K562 (cell line): ENCODE measurements around the gene VCAN. TPM values are rescaled to one million over a fixed set of nuclear protein-coding genes. Genes with fewer than 3 reads are reported as not detected.

Experiments used
- ATAC-seq: fragments of 200-7000 bp; cut with Tn5 transposase; 3 replicates; pipeline ENCODE4 v1.9.1; 2020; ENCODE audit warnings: moderate library complexity
- BruUV-seq: library from RNA; stranded (reverse); fragments of 400-500 nt; replicated peaks from 2 replicates; lab custom pipeline; 2021; lab: Mats Ljungman, UMichigan
- CTCF ChIA-PET: fragments of 300-600 bp; formaldehyde crosslinking; extraction: SDS; loops from one replicate; lab custom pipeline; 2021; ENCODE audit warnings: low intra/inter-chr PET ratio; lab: Yijun Ruan, JAX
- POLR2A ChIA-PET: fragments of 300-600, 350-650 bp; sonication (Branson Sonifier 250); formaldehyde crosslinking; extraction: SDS; loops from one replicate; lab custom pipeline; 2021; ENCODE audit warnings: antibody characterized with exemption, inconsistent platforms; lab: Yijun Ruan, JAX
- DNase-seq, 4 experiments: peaks; one replicate each; pipeline versions ENCODE4 v3.0.0 to v3.0.0-alpha.2; 2011 to 2018; ENCODE audit warnings: low spot score in 3 of 4, mixed read lengths in 3 of 4; ENCODE audit errors: extremely low read depth in 1 of 4
- FAIRE-seq: peaks from 2 replicates; lab custom pipeline; 2011; peaks lifted over from hg19 to GRCh38; lab: Jason Lieb, UNC
- H2AFZ ChIP-seq: 2 replicates; pipeline ENCODE4 v1.6.0; 2011; ENCODE audit warnings: low read depth, low read length, control low read depth, inconsistent platforms
- H3K27ac ChIP-seq: fragments of 200-600 bp; 3 replicates; pipeline ENCODE4 v1.8.0; 2011; ENCODE audit warnings: low read depth, mild to moderate bottlenecking, control low read depth, inconsistent platforms, low read length, moderate library complexity, mixed read lengths; ENCODE audit errors: extremely low read depth
- H3K27me3 ChIP-seq, 2 experiments: fragments of 300-600 bp in 1 of 2; 2 replicates in 1 of 2; 3 replicates in 1 of 2; pipeline versions ENCODE4 v1.6.0 to v1.8.0; 2011; ENCODE audit warnings: inconsistent platforms in 2 of 2, low read length in 2 of 2, mild to moderate bottlenecking in 1 of 2, mixed read lengths in 1 of 2, moderate library complexity in 1 of 2; ENCODE audit not compliant: control insufficient read depth in 2 of 2, insufficient read depth in 2 of 2
- H3K36me3 ChIP-seq: fragments of 300-600 bp; 3 replicates; pipeline ENCODE4 v1.8.0; 2011; ENCODE audit warnings: mild to moderate bottlenecking, low read length, inconsistent platforms; ENCODE audit not compliant: control insufficient read depth, insufficient read depth
- H3K4me1 ChIP-seq, 2 experiments: fragments of 200-600 bp in 1 of 2; replicated peaks in 1 of 2; 2 replicates in 1 of 2; 3 replicates in 1 of 2; pipeline versions ENCODE4 v1.5.1 to v1.8.0; 2011; ENCODE audit warnings: inconsistent platforms in 2 of 2, low read length in 2 of 2, mild to moderate bottlenecking in 1 of 2, mixed read lengths in 1 of 2, moderate library complexity in 1 of 2; ENCODE audit not compliant: control insufficient read depth in 2 of 2, insufficient read depth in 2 of 2
- H3K4me2 ChIP-seq: 2 replicates; pipeline ENCODE4 v1.6.1; 2011; ENCODE audit warnings: low read length, control low read depth, inconsistent platforms, mixed read lengths; ENCODE audit not compliant: insufficient read depth
- H3K4me3 ChIP-seq: fragments of 200-600 bp; sonication (generic), shearing (Covaris generic); 2 replicates; pipeline ENCODE4 v1.5.1; 2016; ENCODE audit warnings: control low read depth, inconsistent platforms
- H3K79me2 ChIP-seq: fragments of 200-600 bp; 3 replicates; pipeline ENCODE4 v1.8.0; 2011; ENCODE audit warnings: low read length, inconsistent platforms; ENCODE audit not compliant: control insufficient read depth, insufficient read depth
- H3K9ac ChIP-seq, 2 experiments: 2 replicates each; pipeline versions ENCODE4 v1.6.0 to v1.6.1; 2011; ENCODE audit warnings: low read depth in 2 of 2, low read length in 2 of 2, control low read depth in 1 of 2, inconsistent platforms in 1 of 2, mild to moderate bottlenecking in 1 of 2, mixed read lengths in 1 of 2; ENCODE audit not compliant: insufficient read depth in 1 of 2
- H3K9me1 ChIP-seq: one replicate; pipeline ENCODE4 v1.6.0; 2011; ENCODE audit warnings: inconsistent platforms, mild to moderate bottlenecking, low read length, moderate library complexity; ENCODE audit not compliant: control insufficient read depth, insufficient read depth
- H3K9me3 ChIP-seq: replicated peaks from 2 replicates; pipeline ENCODE4 v1.5.1; 2011; ENCODE audit warnings: low read depth, low read length, inconsistent platforms; ENCODE audit not compliant: control insufficient read depth, insufficient read depth
- H4K20me1 ChIP-seq: replicated peaks from 2 replicates; pipeline ENCODE4 v1.6.1; 2011; ENCODE audit warnings: low read length, inconsistent platforms, mixed read lengths; ENCODE audit not compliant: control insufficient read depth, insufficient read depth
- ARID1B ChIP-seq: fragments of 450-650 bp; IDR thresholded peaks from 2 replicates; pipeline ENCODE4 v1.6.1; 2016; ENCODE audit warnings: antibody characterized with exemption, mild to moderate bottlenecking, inconsistent platforms
- POLR2A ChIP-seq: fragments of 450-650 bp; conservative IDR thresholded peaks from 2 replicates; pipeline ENCODE4 v1.6.1; 2016
- RNF2 ChIP-seq: sonication (generic); IDR thresholded peaks from 2 replicates; pipeline ENCODE4 v1.6.1; 2016
- SRF ChIP-seq, 2 experiments: fragments of 250-450, 450-650 bp in 1 of 2; sonication (Bioruptor Pico) in 1 of 2; sonication (generic) in 1 of 2; formaldehyde crosslinking; IDR thresholded peaks; 2 replicates each; pipeline versions ENCODE4 v1.5.0 to v1.5.1; 2020 to 2022; ENCODE audit warnings: mild to moderate bottlenecking in 1 of 2, missing genetic modification reagents in 1 of 2
- SRSF7 ChIP-seq: fragments of 200-400 bp; formaldehyde crosslinking; optimal IDR thresholded peaks from 2 replicates; pipeline ENCODE3; 2017; ENCODE audit warnings: mild to moderate bottlenecking, low read depth, low read length
- TCF7L2 ChIP-seq: fragments of 150-350 bp; IDR thresholded peaks from 2 replicates; pipeline ENCODE4 v1.6.1; 2016; ENCODE audit warnings: low read depth, mild to moderate bottlenecking, low read length, moderate library complexity
- ZKSCAN3 ChIP-seq: fragments of 250-450 bp; sonication (Bioruptor Pico); IDR thresholded peaks from 2 replicates; pipeline ENCODE4 v1.4.0; 2020
- ZNF134 ChIP-seq: fragments of 250-450 bp; sonication (Bioruptor Pico); conservative IDR thresholded peaks from 2 replicates; pipeline ENCODE4 v1.4.0; 2020
- WGBS: fragments of 100-300 bp; shearing (Covaris generic); methylation state at CpG from one replicate; pipeline ENCODE4 v1.1.6; 2016; ENCODE audit warnings: low coverage, mixed read lengths; ENCODE audit not compliant: insufficient coverage; ENCODE audit errors: missing lambda C conversion rate; 5-methylcytosine and 5-hydroxymethylcytosine counted together
- in situ Hi-C: fragments of 300-500 bp; cut with MboI; formaldehyde crosslinking; loops from 4 replicates; pipeline ENCODE4 v1.15.0; 2018; ENCODE audit warnings: inconsistent platforms, mixed read lengths
- intact Hi-C: fragments of 100-400 bp; cut with micrococcal nuclease; formaldehyde crosslinking; loops from 2 replicates; pipeline ENCODE4 v1.14.2; 2022
- polyA plus RNA-seq, 8 experiments: library from polyadenylated mRNA; depleted of rRNA in 4 of 8; stranded (reverse) in 5 of 8; unstranded in 3 of 8; fragments of >200 nt; fragmentation: Nextera tagmentation in 2 of 8; fragmentation: Illumina TruSeq in 1 of 8; extraction: Ambion mirVana in 2 of 8; extraction: Trizol in 1 of 8; gene quantifications; 2 replicates each; pipeline versions ENCODE4 v1.2.1 to v1.2.3, GENCODE V29; 2011 to 2014; ENCODE audit warnings: inconsistent platforms in 1 of 8, missing spikeins in 1 of 8
- total RNA-seq, 7 experiments: library from RNA; depleted of rRNA in 6 of 7; stranded (reverse); fragments of >200 nt in 6 of 7; fragmentation: Illumina TruSeq in 2 of 7; extraction: Trizol in 2 of 7; gene quantifications; 2 replicates each; pipeline versions ENCODE4 v1.2.1 to v1.2.3, GENCODE V29; 2011 to 2021; ENCODE audit warnings: low replicate concordance in 1 of 7
- TF ChIP-seq, protein P1 (sequence below), 2 experiments: fragments of 450-650 bp in 1 of 2; sonication (generic) in 1 of 2; formaldehyde crosslinking; conservative IDR thresholded peaks; 2 replicates each; pipeline versions ENCODE4 v1.4.0 to v1.8.1; 2020 to 2022; ENCODE audit warnings: mild to moderate bottlenecking in 1 of 2, missing genetic modification reagents in 1 of 2
- TF ChIP-seq, protein P2 (sequence below): fragments of 450-650 bp; IDR thresholded peaks from 2 replicates; pipeline ENCODE4 v1.6.1; 2016; ENCODE audit warnings: antibody characterized with exemption
- TF ChIP-seq, protein P3 (sequence below): fragments of 250-450 bp; sonication (Bioruptor Pico); IDR thresholded peaks from 2 replicates; pipeline ENCODE4 v1.5.1; 2021; ENCODE audit warnings: mild to moderate bottlenecking

The VCAN gene
- total and polyA plus RNA-seq, 9 of the 15 experiments (the other 6 are each of a cell fraction or from before 2014, with no cell fraction given), result 0.01 to 0.33 (median 0.05) TPM

DNA sequence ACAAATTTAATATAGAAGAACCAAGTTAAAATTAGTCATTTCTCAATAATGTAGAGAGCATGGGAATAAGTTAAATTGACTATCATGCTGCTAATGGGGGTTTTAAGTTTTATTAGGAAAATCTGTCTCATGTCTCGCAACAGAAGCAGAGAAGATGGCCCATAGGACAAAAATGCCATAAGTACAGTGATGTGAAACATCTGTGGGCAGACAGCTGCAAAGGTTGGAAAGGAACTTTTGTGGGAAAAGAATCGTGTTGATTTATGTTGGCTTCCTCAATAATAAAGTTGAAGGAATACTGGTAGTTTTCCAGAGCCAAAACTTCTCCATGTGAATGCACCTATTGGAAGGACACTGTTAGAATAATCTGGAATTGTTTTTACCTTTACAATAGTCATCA, 44.8 kb downstream of the VCAN start:
- TF ChIP-seq, protein P1, sequence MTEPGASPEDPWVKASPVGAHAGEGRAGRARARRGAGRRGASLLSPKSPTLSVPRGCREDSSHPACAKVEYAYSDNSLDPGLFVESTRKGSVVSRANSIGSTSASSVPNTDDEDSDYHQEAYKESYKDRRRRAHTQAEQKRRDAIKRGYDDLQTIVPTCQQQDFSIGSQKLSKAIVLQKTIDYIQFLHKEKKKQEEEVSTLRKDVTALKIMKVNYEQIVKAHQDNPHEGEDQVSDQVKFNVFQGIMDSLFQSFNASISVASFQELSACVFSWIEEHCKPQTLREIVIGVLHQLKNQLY (CRISPR knock-in tag; conservative IDR thresholded peaks at IDR 0.05), result no peak
- POLR2A ChIA-PET, result interaction anchor here (0.6 kb wide), 1 partner anchor 1159 kb away, joined by 3 read pairs; no protein-coding TSS in a partner anchor
- DNase-seq, result no peak
- intact Hi-C loops, result no loop called here
- H3K27ac ChIP-seq, result no peak overlapping the region
- H3K9me1 ChIP-seq, result no peaks in the 10 kb centered on the region
- no peak overlapping the region for H3K4me3 ChIP-seq
- no peak overlapping the region for H2AFZ ChIP-seq
- H3K4me2 ChIP-seq, result no peak overlapping the region
- FAIRE-seq, result no peak
- H3K9me3 ChIP-seq, result no peaks in the 10 kb centered on the region
- H3K36me3 ChIP-seq, result no peaks in the 10 kb centered on the region
- H3K79me2 ChIP-seq, result no peaks in the 10 kb centered on the region
- H3K27me3 ChIP-seq, result no peaks in the 10 kb centered on the region
- 3% methylated on average over 2 of the region's 2 CpGs for WGBS
- no peaks in the 10 kb centered on the region for H4K20me1 ChIP-seq
- H3K4me1 ChIP-seq, result 0 out of 5 replicates have a peak, but pooled peaks cover 0 to 2% of the 10 kb centered on the region in 2 experiments
- H3K9ac ChIP-seq, result no peak overlapping the region
- no peak for ATAC-seq
- CTCF ChIA-PET, result no interaction called here
- no TSS peak for BruUV-seq
- in situ Hi-C loops, result no loop called here

DNA sequence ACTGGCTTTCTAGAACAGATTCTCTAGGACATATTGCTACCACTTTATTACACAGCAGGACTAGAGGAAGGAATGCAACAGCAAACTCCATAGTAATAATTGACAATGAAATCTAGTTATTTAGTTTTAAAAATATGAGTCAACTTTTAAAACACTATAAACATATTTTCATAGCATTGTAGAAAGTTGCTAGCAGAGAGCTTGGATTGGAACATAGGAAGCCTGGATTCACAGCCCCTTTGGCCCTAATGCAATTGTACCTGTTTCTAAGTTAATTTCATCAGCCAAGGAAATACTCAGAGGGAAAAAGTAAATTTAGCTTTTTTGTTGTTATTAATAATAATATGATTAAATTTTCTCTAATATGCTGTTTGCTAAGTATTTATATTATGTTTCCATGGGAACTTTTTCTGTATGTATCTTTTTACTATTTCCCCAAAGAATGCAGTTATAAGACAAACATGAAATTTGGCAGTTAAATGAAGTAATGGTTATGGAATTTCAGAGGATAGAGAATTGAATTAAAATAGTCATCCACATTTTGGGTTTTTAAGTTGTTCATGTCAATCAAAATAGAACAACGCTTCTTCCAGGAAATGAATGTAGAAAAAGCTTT, 45.6 kb downstream of the VCAN start:
- intact Hi-C loops, result no loop called here
- Histone ChIP-seq H2AFZ (no peak overlapping the region), H3K4me3 (no peak overlapping the region), H3K9ac (no peak overlapping the region), H3K4me1 (no peaks in the 10 kb centered on the region), H3K9me3 (no peaks in the 10 kb centered on the region), H3K27me3 (no peaks in the 10 kb centered on the region; a peak in 1 of 5 replicates), H3K9me1 (no peaks in the 10 kb centered on the region), H3K36me3 (no peaks in the 10 kb centered on the region), H4K20me1 (no peaks in the 10 kb centered on the region), H3K4me2 (no peak overlapping the region), H3K27ac (no peak overlapping the region), H3K79me2 (no peaks in the 10 kb centered on the region)
- no peak for ATAC-seq
- BruUV-seq, result no TSS peak
- CTCF ChIA-PET, result no interaction called here
- in situ Hi-C loops, result no loop called here
- POLR2A ChIA-PET, result no interaction called here
- FAIRE-seq, result no peak
- WGBS, result 0% methylated on average over 1 of the region's 1 CpG
- DNase-seq, result no peak
- TF ChIP-seq TCF7L2, result no peak
- no peak for TF ChIP-seq SRF (CRISPR knock-in tag; IDR thresholded peaks at IDR 0.05)
- TF ChIP-seq ARID1B, result no peak
- no peak for TF ChIP-seq RNF2
- TF ChIP-seq POLR2A, result no peak
- TF ChIP-seq ZNF134 (CRISPR knock-in tag), result no peak
- TF ChIP-seq, protein P2, sequence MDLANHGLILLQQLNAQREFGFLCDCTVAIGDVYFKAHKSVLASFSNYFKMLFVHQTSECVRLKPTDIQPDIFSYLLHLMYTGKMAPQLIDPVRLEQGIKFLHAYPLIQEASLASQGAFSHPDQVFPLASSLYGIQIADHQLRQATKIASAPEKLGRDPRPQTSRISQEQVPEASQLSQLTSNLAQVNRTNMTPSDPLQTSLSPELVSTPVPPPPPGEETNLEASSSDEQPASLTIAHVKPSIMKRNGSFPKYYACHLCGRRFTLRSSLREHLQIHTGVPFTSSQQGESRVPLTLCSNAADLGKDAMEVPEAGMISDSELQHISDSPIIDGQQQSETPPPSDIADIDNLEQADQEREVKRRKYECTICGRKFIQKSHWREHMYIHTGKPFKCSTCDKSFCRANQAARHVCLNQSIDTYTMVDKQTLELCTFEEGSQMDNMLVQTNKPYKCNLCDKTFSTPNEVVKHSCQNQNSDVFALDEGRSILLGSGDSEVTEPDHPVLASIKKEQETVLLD, result no peak
- TF ChIP-seq ZKSCAN3, result no peak
- TF ChIP-seq, protein P3, sequence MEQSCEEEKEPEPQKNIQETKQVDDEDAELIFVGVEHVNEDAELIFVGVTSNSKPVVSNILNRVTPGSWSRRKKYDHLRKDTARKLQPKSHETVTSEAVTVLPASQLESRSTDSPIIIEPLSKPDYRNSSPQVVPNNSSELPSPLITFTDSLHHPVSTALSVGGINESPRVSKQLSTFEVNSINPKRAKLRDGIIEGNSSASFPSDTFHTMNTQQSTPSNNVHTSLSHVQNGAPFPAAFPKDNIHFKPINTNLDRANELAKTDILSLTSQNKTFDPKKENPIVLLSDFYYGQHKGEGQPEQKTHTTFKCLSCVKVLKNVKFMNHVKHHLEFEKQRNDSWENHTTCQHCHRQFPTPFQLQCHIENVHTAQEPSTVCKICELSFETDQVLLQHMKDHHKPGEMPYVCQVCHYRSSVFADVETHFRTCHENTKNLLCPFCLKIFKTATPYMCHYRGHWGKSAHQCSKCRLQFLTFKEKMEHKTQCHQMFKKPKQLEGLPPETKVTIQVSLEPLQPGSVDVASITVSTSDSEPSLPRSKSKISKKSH, result no peak
- no peak for TF ChIP-seq SRSF7
